Measurements from ENCODE around the gene AASDH. TPM values are rescaled to one million over a fixed set of nuclear protein-coding genes. Genes with fewer than 3 reads are reported as not detected.

Gene AASDH
- total RNA-seq, 1 experiment from 2014 or later = 12.6 TPM

- TF ChIP-seq PRRX2 (CRISPR knock-in tag; IDR thresholded peaks at IDR 0.05) = no peak
- TF ChIP-seq, protein P1, sequence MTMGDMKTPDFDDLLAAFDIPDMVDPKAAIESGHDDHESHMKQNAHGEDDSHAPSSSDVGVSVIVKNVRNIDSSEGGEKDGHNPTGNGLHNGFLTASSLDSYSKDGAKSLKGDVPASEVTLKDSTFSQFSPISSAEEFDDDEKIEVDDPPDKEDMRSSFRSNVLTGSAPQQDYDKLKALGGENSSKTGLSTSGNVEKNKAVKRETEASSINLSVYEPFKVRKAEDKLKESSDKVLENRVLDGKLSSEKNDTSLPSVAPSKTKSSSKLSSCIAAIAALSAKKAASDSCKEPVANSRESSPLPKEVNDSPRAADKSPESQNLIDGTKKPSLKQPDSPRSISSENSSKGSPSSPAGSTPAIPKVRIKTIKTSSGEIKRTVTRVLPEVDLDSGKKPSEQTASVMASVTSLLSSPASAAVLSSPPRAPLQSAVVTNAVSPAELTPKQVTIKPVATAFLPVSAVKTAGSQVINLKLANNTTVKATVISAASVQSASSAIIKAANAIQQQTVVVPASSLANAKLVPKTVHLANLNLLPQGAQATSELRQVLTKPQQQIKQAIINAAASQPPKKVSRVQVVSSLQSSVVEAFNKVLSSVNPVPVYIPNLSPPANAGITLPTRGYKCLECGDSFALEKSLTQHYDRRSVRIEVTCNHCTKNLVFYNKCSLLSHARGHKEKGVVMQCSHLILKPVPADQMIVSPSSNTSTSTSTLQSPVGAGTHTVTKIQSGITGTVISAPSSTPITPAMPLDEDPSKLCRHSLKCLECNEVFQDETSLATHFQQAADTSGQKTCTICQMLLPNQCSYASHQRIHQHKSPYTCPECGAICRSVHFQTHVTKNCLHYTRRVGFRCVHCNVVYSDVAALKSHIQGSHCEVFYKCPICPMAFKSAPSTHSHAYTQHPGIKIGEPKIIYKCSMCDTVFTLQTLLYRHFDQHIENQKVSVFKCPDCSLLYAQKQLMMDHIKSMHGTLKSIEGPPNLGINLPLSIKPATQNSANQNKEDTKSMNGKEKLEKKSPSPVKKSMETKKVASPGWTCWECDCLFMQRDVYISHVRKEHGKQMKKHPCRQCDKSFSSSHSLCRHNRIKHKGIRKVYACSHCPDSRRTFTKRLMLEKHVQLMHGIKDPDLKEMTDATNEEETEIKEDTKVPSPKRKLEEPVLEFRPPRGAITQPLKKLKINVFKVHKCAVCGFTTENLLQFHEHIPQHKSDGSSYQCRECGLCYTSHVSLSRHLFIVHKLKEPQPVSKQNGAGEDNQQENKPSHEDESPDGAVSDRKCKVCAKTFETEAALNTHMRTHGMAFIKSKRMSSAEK (CRISPR knock-in tag; IDR thresholded peaks at IDR 0.05; ENCODE audit: borderline replicate concordance) = no peak
- no peak for TF ChIP-seq ZNF219 (CRISPR knock-in tag; IDR thresholded peaks at IDR 0.05; ENCODE audit: borderline replicate concordance)
- TF ChIP-seq GABPB1 (CRISPR knock-in tag; IDR thresholded peaks at IDR 0.05) = no peak
- TF ChIP-seq, protein P2, sequence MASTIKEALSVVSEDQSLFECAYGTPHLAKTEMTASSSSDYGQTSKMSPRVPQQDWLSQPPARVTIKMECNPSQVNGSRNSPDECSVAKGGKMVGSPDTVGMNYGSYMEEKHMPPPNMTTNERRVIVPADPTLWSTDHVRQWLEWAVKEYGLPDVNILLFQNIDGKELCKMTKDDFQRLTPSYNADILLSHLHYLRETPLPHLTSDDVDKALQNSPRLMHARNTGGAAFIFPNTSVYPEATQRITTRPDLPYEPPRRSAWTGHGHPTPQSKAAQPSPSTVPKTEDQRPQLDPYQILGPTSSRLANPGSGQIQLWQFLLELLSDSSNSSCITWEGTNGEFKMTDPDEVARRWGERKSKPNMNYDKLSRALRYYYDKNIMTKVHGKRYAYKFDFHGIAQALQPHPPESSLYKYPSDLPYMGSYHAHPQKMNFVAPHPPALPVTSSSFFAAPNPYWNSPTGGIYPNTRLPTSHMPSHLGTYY (CRISPR knock-in tag; IDR thresholded peaks at IDR 0.05) = no peak
- TF ChIP-seq SMAD4 (CRISPR knock-in tag; IDR thresholded peaks at IDR 0.05) = no peak
- no peak for TF ChIP-seq MXD4 (CRISPR knock-in tag; IDR thresholded peaks at IDR 0.05; ENCODE audit: borderline replicate concordance)
- no peak for TF ChIP-seq CREB1 (CRISPR knock-in tag; IDR thresholded peaks at IDR 0.05)
- no peak for TF ChIP-seq KAT7 (CRISPR knock-in tag; IDR thresholded peaks at IDR 0.05; ENCODE audit: borderline replicate concordance)
- TF ChIP-seq AR (CRISPR knock-in tag; IDR thresholded peaks at IDR 0.05) = no peak
- TF ChIP-seq STAT6 (CRISPR knock-in tag; conservative IDR thresholded peaks at IDR 0.05; ENCODE audit: low read depth) = no peak
- TF ChIP-seq ZNF121 (CRISPR knock-in tag; IDR thresholded peaks at IDR 0.05) = no peak
- no peak for TF ChIP-seq SMAD3 (CRISPR knock-in tag; IDR thresholded peaks at IDR 0.05; ENCODE audit: borderline replicate concordance)
- TF ChIP-seq CBFB (CRISPR knock-in tag; IDR thresholded peaks at IDR 0.05; ENCODE audit: low read depth) = no peak
- no peak for TF ChIP-seq ZNF671 (CRISPR knock-in tag; IDR thresholded peaks at IDR 0.05)
- TF ChIP-seq FOXJ3 (CRISPR knock-in tag; IDR thresholded peaks at IDR 0.05; ENCODE audit: borderline replicate concordance) = no peak
- Mint-ChIP-seq H3K4me1 (peaks cover 18% of the 10 kb centered on the region), H3K4me3 (no peak overlapping the region), H3K36me3 (peaks cover 22% of the 10 kb centered on the region), H3K27me3 (ENCODE audit: low read depth) (no peaks in the 10 kb centered on the region), H3K27ac (no peak overlapping the region), H3K9me3 (peaks cover 7% of the 10 kb centered on the region)
- CTCF ChIA-PET = interaction anchor here (0.6 to 1.3 kb wide), 2 partner anchors 45 to 397 kb away, joined by 3 read pairs; partner anchors contain the start of gene CEP135
- POLR2A ChIA-PET = no interaction called here
- DNase-seq (ENCODE audit: low spot score) (no peak), ATAC-seq (no peak)
These were observed 41.8 kb downstream of the AASDH start for GRCh38 chr4:56345458-56345857.
